IPS DF 6.9 (cell line): ENCODE results near the gene BBS12.

Source experiments
- DNase-seq: peaks from one replicate; pipeline ENCODE4 v3.0.0-alpha.2; 2013; ENCODE audit warnings: low read depth, low spot score
- H3K27ac ChIP-seq: one replicate; pipeline ENCODE4 v1.5.1; 2013; ENCODE audit warnings: low read length, control low read depth
- H3K27me3 ChIP-seq: 2 replicates; pipeline ENCODE4 v1.6.1; 2013; ENCODE audit warnings: mild to moderate bottlenecking, low read length; ENCODE audit not compliant: control insufficient read depth, insufficient read depth
- H3K36me3 ChIP-seq: 2 replicates; pipeline ENCODE4 v1.6.1; 2013; ENCODE audit warnings: low read length; ENCODE audit not compliant: control insufficient read depth, insufficient read depth
- H3K4me1 ChIP-seq: 2 replicates; pipeline ENCODE4 v1.6.1; 2013; ENCODE audit warnings: low read length; ENCODE audit not compliant: control insufficient read depth, insufficient read depth
- H3K4me3 ChIP-seq: 2 replicates; pipeline ENCODE4 v1.5.1; 2013; ENCODE audit warnings: mild to moderate bottlenecking, low read length
- H3K9me3 ChIP-seq: 2 replicates; pipeline ENCODE4 v1.6.1; 2013; ENCODE audit warnings: low read length, inconsistent platforms; ENCODE audit not compliant: control insufficient read depth, insufficient read depth
- WGBS: extraction: QIAGEN DNeasy Blood & Tissue Kit; methylation state at CpG from one replicate; pipeline ENCODE4 v1.1.7; 2013; ENCODE audit warnings: mixed read lengths, missing lambda C conversion rate; ENCODE audit not compliant: insufficient read length, insufficient coverage; 5-methylcytosine and 5-hydroxymethylcytosine counted together

BBS12 gene

GRCh38 chr4:122701965-122702364 lies 30.5 kb upstream of the BBS12 start:
- no peaks in the 10 kb centered on the region for H3K27me3 ChIP-seq
- no peak for DNase-seq
- H3K36me3 ChIP-seq, result no peaks in the 10 kb centered on the region
- no CpG with 5 or more reads among the region's 1 CpG for WGBS
- H3K9me3 ChIP-seq, result no peaks in the 10 kb centered on the region
- H3K4me3 ChIP-seq, result no peak overlapping the region
- no peak overlapping the region for H3K27ac ChIP-seq
- H3K4me1 ChIP-seq, result peaks cover 2% of the 10 kb centered on the region; the same call in 1 of the 2 replicates

- H3K36me3 ChIP-seq, result no peaks in the 10 kb centered on the region
- no peaks in the 10 kb centered on the region for H3K9me3 ChIP-seq
- no peak overlapping the region for H3K27ac ChIP-seq
- H3K4me3 ChIP-seq, result no peak overlapping the region
- H3K4me1 ChIP-seq, result no peaks in the 10 kb centered on the region
- WGBS, result no CpG with 5 or more reads among the region's 3 CpGs
- no peaks in the 10 kb centered on the region for H3K27me3 ChIP-seq
- DNase-seq, result no peak
These were observed 29.6 kb upstream of the BBS12 start for GRCh38 chr4:122702939-122703338.

- no peak overlapping the region for H3K4me3 ChIP-seq
- H3K36me3 ChIP-seq, result no peaks in the 10 kb centered on the region
- no peaks in the 10 kb centered on the region for H3K9me3 ChIP-seq
- no peaks in the 10 kb centered on the region for H3K4me1 ChIP-seq
- DNase-seq, result no peak
- H3K27me3 ChIP-seq, result no peaks in the 10 kb centered on the region; the same call in 1 of the 2 replicates
- no CpG with 5 or more reads among the region's 3 CpGs for WGBS
- no peak overlapping the region for H3K27ac ChIP-seq
These were observed 28.6 kb upstream of the BBS12 start for GRCh38 chr4:122703868-122704267.

DNA sequence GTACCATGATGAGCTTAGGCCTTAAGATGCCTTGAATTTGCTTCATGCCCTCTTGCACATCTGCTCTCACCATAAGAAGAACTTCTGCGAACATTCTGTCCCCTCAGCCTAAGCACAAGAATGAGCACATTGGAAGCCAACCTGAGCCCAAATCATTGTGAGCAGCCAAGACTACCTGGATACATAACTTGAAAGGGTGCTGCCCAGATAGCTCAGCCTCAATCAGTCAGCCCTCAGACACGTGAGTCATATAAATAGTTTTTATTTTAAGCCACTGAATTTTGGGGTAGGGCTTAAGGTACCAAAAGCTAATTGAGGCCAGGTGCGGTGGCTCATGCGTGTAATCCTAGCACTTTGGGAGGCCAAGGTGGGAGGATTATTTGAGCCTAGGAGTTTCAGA lies 27.5 kb upstream of the BBS12 start:
- no peak overlapping the region for H3K4me3 ChIP-seq
- H3K36me3 ChIP-seq, result no peaks in the 10 kb centered on the region
- no peaks in the 10 kb centered on the region for H3K9me3 ChIP-seq
- H3K27ac ChIP-seq, result no peak overlapping the region
- no peak for DNase-seq
- no peaks in the 10 kb centered on the region; the same call in 1 of the 2 replicates for H3K27me3 ChIP-seq
- no peaks in the 10 kb centered on the region for H3K4me1 ChIP-seq
- WGBS, result no CpG with 5 or more reads among the region's 4 CpGs

DNA sequence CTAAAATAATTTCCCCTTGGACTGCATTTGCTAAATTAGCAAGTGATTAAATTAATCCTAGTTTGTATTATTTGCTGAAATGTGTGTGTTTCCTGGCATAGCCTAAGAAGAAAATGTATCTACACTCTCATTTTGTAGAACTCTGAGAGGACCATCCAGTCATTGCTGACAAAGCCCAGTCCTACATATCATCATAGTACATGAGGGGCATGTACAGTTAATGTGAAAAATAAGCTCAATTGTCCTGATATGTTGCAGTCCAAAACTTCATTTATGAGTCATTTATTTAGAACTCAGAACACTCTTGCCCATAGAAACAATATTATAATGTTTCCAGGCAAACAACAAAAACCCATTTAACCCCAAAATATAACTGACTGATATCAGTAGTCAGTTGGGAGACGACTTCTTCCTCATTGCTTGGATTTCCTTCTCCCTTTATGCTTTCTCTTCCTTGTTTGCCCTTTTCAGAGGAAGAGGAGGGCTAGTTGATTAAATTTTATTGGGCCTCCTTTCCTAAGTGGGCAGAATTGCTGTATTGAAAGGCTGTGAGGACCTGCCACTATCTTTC lies 26.9 kb upstream of the BBS12 start:
- no CpG with 5 or more reads among the region's 1 CpG for WGBS
- H3K4me3 ChIP-seq, result no peak overlapping the region
- H3K4me1 ChIP-seq, result no peaks in the 10 kb centered on the region
- H3K9me3 ChIP-seq, result no peaks in the 10 kb centered on the region
- H3K36me3 ChIP-seq, result no peaks in the 10 kb centered on the region
- no peak overlapping the region for H3K27ac ChIP-seq
- no peaks in the 10 kb centered on the region; the same call in 1 of the 2 replicates for H3K27me3 ChIP-seq
- DNase-seq, result no peak

DNA sequence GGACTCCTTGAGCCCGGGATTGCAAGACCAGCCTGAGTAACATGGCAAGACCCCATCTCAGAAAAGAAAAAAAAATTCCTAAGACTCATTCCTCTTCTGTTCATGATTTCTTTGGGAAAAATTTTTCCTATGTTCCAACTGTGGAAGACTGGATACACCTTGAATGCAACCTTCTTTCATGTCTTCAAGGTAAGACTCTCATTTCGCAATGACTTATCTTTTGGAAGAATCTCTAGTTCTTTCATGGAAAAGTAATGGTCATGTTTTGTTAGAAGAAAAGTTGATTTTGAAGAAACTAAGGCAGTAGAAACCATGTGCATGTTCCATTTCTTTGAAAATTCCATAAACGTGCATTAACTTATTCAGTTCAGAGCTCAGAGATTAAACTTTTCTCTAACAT lies 26.0 kb upstream of the BBS12 start:
- H3K27ac ChIP-seq, result no peak overlapping the region
- H3K36me3 ChIP-seq, result no peaks in the 10 kb centered on the region
- no peaks in the 10 kb centered on the region; the same call in 1 of the 2 replicates for H3K27me3 ChIP-seq
- no peaks in the 10 kb centered on the region for H3K9me3 ChIP-seq
- no CpG with 5 or more reads among the region's 3 CpGs for WGBS
- H3K4me3 ChIP-seq, result no peak overlapping the region
- H3K4me1 ChIP-seq, result no peaks in the 10 kb centered on the region
- no peak for DNase-seq

DNA sequence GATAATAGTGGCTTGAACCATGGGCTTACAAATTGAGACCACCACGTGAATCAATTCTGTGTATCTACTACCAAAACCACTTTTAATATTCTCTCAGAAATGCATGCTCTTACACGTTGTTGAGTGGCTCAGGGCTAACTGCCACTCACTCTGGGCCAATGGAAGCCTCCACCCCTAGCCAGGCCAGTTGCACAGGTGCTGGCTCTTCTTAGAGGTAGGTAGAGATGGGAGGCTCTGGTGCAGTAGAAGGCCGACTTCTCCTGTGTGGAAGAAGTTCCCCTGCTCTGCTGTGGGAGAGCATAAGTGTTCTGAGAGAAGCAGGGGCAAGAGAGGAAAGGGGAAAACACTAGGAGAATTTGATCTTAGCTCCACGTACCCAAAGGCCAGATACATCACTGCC lies 25.0 kb upstream of the BBS12 start:
- Histone ChIP-seq H3K27ac (no peak overlapping the region), H3K4me3 (no peak overlapping the region), H3K4me1 (no peaks in the 10 kb centered on the region), H3K27me3 (no peaks in the 10 kb centered on the region; the same call in 1 of the 2 replicates), H3K36me3 (no peaks in the 10 kb centered on the region), H3K9me3 (no peaks in the 10 kb centered on the region)
- no CpG with 5 or more reads among the region's 4 CpGs for WGBS
- DNase-seq, result no peak

GRCh38 chr4:122709236-122709635 lies 23.3 kb upstream of the BBS12 start:
- no peak for DNase-seq
- Histone ChIP-seq H3K27me3 (no peaks in the 10 kb centered on the region; the same call in 1 of the 2 replicates), H3K4me3 (no peak overlapping the region), H3K36me3 (no peaks in the 10 kb centered on the region), H3K9me3 (no peaks in the 10 kb centered on the region), H3K27ac (no peak overlapping the region), H3K4me1 (no peaks in the 10 kb centered on the region)

DNA sequence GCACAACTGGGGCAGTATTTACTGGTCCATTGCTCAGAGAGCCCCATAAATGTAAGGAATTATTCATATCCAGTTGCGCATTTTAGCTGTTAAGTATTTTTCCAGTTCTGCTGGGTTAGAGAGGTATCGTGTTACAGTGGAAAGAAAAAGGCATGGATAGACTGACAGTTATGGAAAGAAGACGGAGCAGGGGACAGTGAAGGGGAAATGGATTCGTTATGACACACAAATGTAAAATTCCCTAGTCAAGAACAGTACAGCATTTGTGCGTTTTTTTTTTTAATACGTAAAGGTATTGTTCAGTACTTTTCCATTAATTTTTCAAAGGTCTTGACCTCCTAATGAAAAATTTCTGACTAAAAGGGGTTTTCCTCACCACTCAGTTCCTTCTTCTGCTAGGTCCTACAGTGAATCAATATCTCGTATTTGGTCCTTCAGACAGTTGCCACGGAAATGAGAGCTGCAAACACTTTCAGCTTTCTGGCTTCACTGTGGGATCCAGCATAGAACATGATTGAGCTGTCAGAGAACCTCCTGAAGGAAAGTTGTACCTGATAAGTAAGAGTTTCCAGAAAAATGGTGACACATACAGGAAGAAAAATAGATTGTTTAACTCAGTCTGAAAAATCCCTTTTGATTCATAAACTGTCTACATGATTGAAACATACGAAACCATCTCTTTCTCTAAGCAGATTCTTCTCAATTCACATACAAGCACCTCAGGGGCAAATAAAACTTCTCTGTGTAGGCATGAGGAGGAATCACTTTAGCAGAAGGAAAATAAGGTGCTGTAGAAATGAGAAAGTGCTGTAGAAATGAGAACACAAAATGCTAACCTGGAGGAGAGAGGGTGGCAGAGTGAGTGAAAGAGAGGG lies 21.8 kb upstream of the BBS12 start:
- Histone ChIP-seq H3K9me3 (no peaks in the 10 kb centered on the region), H3K4me1 (no peaks in the 10 kb centered on the region), H3K27ac (no peak overlapping the region), H3K27me3 (no peaks in the 10 kb centered on the region; the same call in 1 of the 2 replicates), H3K36me3 (no peaks in the 10 kb centered on the region), H3K4me3 (no peak overlapping the region)
- no CpG with 5 or more reads among the region's 9 CpGs for WGBS
- no peak for DNase-seq

DNA sequence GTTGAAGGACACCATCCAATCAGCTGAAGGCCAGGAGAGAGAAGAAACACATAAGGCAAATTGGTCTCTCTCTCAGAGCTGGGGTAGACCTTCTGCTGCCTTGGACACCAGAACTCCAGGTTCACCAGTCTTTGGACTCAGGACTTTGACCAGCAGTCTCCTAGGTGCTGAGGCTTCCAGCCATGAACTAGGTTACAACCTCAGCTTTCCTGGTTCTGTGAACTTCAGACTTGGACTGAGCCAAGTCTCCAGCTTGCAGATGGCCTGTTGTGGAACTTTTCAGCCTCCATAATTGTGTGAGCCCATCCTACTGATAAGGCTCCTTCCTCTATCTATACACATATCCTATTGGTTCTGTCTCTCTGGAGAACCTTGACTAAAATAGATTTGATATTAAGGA lies 20.6 kb upstream of the BBS12 start:
- Histone ChIP-seq H3K4me3 (no peak overlapping the region), H3K27me3 (no peaks in the 10 kb centered on the region; the same call in 1 of the 2 replicates), H3K9me3 (no peaks in the 10 kb centered on the region), H3K36me3 (no peaks in the 10 kb centered on the region), H3K27ac (no peak overlapping the region), H3K4me1 (no peaks in the 10 kb centered on the region)
- no peak for DNase-seq

DNA sequence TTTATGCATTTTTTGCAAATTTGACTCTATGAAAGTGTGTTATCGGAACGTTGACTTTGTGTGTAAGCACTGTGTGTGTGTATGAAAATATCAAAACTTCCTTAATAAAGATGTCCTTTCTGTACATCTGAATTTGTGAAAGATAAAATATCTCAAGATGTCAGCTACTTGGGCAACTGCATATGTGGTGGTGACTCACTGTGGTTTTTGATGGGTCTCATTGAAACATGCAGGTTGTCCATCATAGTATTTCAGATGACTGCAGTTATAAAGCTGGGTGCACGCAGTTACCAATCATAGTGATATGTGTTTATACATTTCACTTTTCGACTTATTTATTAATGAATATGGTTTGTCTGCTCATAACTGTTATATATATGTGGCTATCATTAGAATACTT lies 19.7 kb upstream of the BBS12 start:
- no CpG with 5 or more reads among the region's 4 CpGs for WGBS
- no peak for DNase-seq
- no peak overlapping the region for H3K27ac ChIP-seq
- H3K27me3 ChIP-seq, result no peaks in the 10 kb centered on the region; the same call in 1 of the 2 replicates
- no peaks in the 10 kb centered on the region for H3K9me3 ChIP-seq
- no peak overlapping the region for H3K4me3 ChIP-seq
- no peaks in the 10 kb centered on the region for H3K36me3 ChIP-seq
- H3K4me1 ChIP-seq, result no peaks in the 10 kb centered on the region
